NCI-H446 (cell line): ENCODE measurements around the gene USP9X.
A peak's percentile ranks its signal among the peaks of the same experiment; 100 is the strongest.
"Not testable (repeated sequence)": the region's sequence is repeated elsewhere in the genome, so short reads cannot be mapped to it uniquely, and the experiment has no call there.

Experiments used
- DNase-seq, 2 experiments: peaks; one replicate each; lab custom pipeline; 2025; lab: John Stamatoyannopoulos, UW

Gene USP9X, protein sequence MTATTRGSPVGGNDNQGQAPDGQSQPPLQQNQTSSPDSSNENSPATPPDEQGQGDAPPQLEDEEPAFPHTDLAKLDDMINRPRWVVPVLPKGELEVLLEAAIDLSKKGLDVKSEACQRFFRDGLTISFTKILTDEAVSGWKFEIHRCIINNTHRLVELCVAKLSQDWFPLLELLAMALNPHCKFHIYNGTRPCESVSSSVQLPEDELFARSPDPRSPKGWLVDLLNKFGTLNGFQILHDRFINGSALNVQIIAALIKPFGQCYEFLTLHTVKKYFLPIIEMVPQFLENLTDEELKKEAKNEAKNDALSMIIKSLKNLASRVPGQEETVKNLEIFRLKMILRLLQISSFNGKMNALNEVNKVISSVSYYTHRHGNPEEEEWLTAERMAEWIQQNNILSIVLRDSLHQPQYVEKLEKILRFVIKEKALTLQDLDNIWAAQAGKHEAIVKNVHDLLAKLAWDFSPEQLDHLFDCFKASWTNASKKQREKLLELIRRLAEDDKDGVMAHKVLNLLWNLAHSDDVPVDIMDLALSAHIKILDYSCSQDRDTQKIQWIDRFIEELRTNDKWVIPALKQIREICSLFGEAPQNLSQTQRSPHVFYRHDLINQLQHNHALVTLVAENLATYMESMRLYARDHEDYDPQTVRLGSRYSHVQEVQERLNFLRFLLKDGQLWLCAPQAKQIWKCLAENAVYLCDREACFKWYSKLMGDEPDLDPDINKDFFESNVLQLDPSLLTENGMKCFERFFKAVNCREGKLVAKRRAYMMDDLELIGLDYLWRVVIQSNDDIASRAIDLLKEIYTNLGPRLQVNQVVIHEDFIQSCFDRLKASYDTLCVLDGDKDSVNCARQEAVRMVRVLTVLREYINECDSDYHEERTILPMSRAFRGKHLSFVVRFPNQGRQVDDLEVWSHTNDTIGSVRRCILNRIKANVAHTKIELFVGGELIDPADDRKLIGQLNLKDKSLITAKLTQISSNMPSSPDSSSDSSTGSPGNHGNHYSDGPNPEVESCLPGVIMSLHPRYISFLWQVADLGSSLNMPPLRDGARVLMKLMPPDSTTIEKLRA (N-terminal part only)

DNA sequence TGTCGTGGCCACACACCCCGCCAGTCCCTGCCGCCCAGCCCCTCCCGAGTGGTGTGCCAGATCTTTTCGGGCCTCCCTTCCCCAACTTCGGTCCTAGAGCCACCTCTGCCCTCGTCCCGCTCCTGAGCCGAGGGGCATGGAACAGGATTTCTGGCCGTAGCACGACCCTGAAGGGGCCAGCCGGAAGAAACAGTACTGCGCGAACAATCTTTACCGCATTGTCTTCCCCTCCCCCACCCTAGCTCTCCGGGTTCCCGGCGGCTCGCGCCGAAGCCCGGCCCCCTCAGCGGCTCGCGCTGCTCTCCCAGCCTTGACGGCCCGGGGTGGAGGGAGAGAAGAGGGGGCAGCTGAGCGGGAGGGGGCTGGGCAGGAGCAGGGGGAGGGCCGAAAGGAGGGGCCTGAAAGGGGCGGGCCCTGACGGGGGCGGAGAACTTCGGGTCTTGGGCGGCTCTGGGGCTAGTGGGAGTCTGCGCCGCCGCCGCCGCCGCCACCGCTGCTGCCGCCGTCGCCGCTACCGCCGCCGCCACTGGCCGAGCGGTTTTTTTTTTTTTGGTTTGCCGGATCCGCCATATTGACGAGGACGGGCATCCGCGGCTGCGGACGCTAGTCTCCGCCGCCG is at the start of gene USP9X:
Gene USP9X (plus strand): TSS at position 553 of the 619 bp plus-strand sequence. CDS start 38,184 bp downstream, outside the sequence.
- peak; percentile 69 to 89 for DNase-seq

- no peak for DNase-seq
Measured at GRCh38 chrX:41035582-41035981, 49.7 kb upstream of the USP9X start.

GRCh38 chrX:41036668-41037326 is 48.4 kb upstream of the USP9X start:
- no peak for DNase-seq

- no peak for DNase-seq
Measured at GRCh38 chrX:41043196-41043595, 42.0 kb upstream of the USP9X start.

DNA sequence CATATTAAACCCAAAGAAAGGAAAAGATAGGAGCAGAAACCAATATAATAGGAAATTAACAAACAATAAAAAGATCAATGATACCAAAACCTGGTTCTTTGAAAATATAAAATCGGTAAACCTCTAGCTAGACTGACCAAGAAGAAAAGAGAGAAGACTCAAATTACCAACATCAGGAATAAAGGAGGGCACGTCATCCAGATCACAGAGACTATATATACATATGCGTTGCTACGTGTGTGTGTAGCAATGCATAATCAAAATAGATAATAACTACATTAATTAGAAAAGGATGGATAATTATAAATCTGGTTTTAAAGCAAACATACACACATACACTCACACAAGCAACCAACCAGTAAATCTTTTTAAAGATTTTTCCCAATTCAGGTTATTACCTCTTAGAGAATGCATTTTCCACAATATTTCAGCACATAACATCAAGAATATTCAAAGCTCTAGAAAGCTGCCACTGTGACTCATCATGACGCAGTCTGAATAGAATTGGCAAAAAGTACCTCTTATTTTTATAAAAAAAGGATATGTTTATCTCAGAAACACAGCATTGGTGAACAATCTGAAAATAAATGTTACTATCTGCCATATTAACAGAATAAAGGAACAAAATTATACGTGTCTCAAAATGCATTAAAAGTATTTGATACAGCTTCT is 41.4 kb upstream of the USP9X start:
- no peak for DNase-seq

GRCh38 chrX:41045960-41046567 is 39.2 kb upstream of the USP9X start:
- peak in 1 of 2 experiments; percentile 70 for DNase-seq

- DNase-seq, result no peak
Measured at GRCh38 chrX:41047878-41048534, 37.2 kb upstream of the USP9X start.

- no peak for DNase-seq
Measured at GRCh38 chrX:41050359-41050758, 34.9 kb upstream of the USP9X start.

DNA sequence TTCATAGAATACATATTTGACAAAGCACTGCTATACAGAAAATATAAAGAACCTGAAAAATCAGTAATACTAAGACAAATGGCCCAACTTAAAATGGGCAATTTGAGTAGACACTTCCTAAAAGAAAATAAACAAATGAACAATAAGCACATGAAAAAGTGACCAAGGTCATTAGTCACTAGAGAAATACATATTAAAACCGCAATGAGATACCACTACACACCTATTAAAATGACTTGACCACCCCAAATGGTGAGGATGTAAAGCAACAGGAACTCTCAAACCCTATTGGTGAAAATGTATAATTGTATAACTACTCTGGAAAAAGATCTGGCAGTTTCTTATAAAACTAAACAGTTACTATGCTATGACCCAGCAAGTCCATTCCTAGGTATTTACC is 34.0 kb upstream of the USP9X start:
- DNase-seq, result no peak

DNA sequence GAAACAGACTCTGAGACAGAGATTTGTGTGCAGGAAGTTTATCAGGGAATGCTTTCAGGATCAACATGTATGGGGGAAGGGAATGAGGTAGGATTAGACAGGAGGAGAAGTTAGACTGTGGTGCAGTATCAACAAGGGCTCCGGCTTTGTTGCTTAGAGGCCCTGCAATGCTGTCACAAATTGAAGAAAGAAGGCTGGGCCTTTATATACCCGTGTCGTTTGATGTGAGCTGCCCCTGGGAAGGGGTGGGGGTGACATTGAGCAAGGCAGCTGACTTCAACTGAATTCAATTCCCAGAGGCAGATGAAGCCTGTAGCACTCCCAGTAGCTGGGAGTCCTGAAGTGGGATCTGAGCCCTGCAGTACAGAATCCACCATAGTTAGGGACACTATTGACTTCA is 29.5 kb upstream of the USP9X start:
- no peak for DNase-seq

- DNase-seq, result not testable (repeated sequence)
Measured at GRCh38 chrX:41063276-41063675, 22.0 kb upstream of the USP9X start.

- no peak for DNase-seq
Measured at GRCh38 chrX:41064018-41064417, 21.2 kb upstream of the USP9X start.

- no peak for DNase-seq
Measured at GRCh38 chrX:41066391-41066790, 18.9 kb upstream of the USP9X start.

GRCh38 chrX:41066969-41067368 is 18.3 kb upstream of the USP9X start:
- no peak for DNase-seq

DNA sequence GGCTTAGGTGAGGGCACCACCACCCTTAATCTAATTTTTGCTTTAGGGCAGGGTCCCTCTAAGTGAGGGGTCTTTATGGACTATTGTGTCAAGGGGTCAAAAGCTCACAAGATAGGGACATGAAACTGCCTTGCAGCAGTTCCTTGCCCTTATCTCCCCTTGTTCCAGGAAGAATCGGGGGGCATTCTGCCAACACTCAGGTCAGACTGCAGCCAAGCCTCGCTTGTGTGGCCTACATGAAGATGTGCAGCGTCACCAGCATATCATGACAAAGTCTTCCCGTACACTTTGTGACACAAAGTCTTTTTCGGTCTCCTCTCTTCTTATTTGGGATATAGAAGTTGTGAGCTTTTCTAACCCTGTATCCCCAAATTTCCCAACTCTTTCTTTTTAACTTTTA is 17.5 kb upstream of the USP9X start:
- DNase-seq, result no peak

DNA sequence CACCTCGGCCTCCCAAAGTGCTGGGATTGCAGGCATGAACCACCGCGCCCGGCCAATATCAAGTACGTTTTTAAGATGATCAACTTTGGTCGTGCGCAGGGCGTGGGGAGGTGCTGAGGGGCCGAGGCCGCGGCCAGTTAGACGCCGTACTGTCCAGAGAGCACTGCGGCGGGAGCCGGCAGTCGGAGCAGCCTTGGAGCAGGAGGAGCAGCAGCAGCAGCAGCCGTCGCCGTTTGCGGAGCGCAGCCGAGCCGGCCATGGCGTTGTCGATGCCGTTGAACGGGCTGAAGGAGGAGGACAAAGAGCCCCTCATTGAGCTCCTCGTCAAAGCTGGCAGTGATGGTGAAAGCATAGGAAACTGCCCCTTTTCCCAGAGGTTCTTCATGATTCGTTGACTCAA is 8.5 kb upstream of the USP9X start:
- DNase-seq, result no peak

DNA sequence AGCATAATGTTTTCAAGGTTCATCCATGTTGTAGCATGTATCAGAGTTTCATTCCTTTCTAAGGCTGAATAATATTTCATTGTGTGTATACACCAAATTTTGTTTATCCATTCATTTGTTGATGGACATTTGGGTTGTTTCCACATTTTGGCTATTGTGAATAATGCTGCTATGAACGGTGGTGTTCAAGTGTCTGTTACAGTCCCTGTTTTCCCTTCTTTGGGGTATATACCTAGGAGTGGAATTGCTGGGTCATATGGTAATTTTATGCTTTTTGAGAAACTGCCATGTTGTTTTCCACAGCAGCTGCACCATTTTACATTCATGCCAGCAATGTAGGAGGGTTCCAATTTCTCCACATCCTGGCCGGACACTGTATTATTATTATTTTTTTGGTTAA is 3.4 kb upstream of the USP9X start:
- DNase-seq, result no peak

DNA sequence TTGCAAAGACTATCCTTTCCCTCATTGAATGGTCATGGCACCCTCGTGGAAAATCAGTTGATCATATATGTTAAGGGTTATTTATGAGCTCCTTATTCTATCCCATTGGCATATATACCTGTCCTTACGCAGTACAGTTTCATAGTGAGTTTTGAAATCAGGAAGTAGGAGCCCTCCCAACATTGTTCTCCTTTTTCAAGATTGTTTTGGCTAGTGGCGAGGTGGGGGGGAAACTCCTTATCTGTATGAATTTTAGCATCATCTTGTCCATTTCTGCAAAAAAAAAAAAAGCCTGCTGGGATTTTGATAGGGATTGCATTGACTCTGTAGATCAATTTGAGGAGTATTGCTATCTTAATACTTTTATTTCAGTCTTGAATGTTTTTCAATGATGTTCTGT is 2.5 kb upstream of the USP9X start:
- DNase-seq, result no peak

DNA sequence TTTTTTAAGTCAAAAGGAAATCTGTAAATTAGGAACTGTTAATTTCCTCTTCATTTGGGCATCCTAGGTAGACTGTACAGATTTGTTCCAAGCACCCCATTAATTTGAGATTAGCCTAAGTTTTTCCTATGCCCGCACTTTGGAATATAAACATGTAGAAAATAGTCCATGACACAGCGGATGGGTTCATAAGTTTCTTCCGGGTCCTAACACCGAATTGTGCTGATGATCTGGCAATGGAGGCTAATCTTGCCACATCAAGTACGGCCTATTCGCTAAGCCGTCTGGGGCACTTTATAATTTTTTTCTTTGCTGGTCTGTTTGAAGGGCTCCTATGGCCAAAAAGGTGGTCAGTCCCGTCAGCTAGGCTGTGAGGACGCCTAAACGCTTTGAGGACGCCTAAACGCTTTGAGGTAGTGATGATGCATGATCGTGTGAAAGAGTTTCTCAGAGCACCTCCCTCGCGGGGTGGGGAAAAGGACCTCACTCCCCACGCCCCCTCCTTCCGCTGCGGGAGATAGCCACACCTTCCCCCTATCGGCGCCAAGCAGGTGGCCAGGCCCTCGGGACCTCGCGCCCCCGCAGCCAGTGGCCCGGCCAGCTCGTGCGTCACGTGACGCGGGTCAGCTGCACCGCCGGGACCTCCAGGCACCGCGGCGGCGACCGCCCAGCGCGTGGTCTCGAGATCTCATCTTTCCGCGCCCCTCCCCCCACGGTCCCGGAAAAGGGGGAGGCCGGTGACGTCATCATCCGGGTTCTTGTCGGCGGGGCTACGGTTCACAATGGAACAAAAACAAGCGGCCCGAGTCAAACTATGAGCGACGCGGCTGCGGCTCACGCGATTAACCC is 977 bp upstream of the USP9X start:
- peak; percentile 95 for DNase-seq
